Chondrocyte (in vitro differentiated cells): ENCODE results near the gene CCR6. TPM values are rescaled to one million over a fixed set of nuclear protein-coding genes. Genes with fewer than 3 reads are reported as not detected.

Source experiments
- DNase-seq: peaks from one replicate; pipeline ENCODE4 v3.0.0; 2021; ENCODE audit warnings: mixed read lengths, low spot score
- H3K27ac Mint-ChIP-seq: one replicate; pipeline ENCODE4 v1.8.0; 2021; ENCODE audit warnings: mild to moderate bottlenecking, moderate library complexity, mixed read lengths; ENCODE audit not compliant: unreplicated experiment
- H3K27me3 Mint-ChIP-seq: 2 replicates; pipeline ENCODE4 v1.8.0; 2021; ENCODE audit warnings: low read depth, mixed read lengths
- H3K36me3 Mint-ChIP-seq: 2 replicates; pipeline ENCODE4 v1.8.0; 2021; ENCODE audit warnings: low read depth, mixed read lengths
- H3K4me1 Mint-ChIP-seq: 2 replicates; pipeline ENCODE4 v1.8.0; 2021; ENCODE audit warnings: low read depth, mild to moderate bottlenecking, mixed read lengths
- H3K4me3 Mint-ChIP-seq: one replicate; pipeline ENCODE4 v1.8.0; 2021; ENCODE audit warnings: mild to moderate bottlenecking, moderate library complexity, mixed read lengths; ENCODE audit not compliant: unreplicated experiment
- H3K9me3 Mint-ChIP-seq: 2 replicates; pipeline ENCODE4 v1.8.0; 2021; ENCODE audit warnings: low read depth, mixed read lengths
- CTCF ChIP-seq: fragments of 200-600 bp; sonication (generic); IDR thresholded peaks from 2 replicates; pipeline ENCODE4 v1.5.0; 2021; ENCODE audit warnings: antibody characterized with exemption, mild to moderate bottlenecking, moderate library complexity
- total RNA-seq: library from RNA; stranded (reverse); gene quantifications from 3 replicates; pipeline ENCODE4 v1.2.1, GENCODE V29; 2021

Gene CCR6
- total RNA-seq, 1 donor from 2014 or later = not detected

- H3K27me3 Mint-ChIP-seq = peaks cover 30% of the 10 kb centered on the region
- DNase-seq = no peak
- no peak overlapping the region for H3K4me3 Mint-ChIP-seq
- H3K36me3 Mint-ChIP-seq = no peaks in the 10 kb centered on the region
- no peaks in the 10 kb centered on the region for H3K9me3 Mint-ChIP-seq
- H3K4me1 Mint-ChIP-seq = no peaks in the 10 kb centered on the region
- no peak for TF ChIP-seq CTCF
- H3K27ac Mint-ChIP-seq = no peak overlapping the region
These were observed 2.4 kb upstream of the CCR6 start for GRCh38 chr6:167120583-167120903.

- DNase-seq = no peak
- Mint-ChIP-seq H3K27ac (no peak overlapping the region), H3K4me1 (no peaks in the 10 kb centered on the region), H3K27me3 (peaks cover 22% of the 10 kb centered on the region), H3K9me3 (no peaks in the 10 kb centered on the region), H3K4me3 (no peak overlapping the region), H3K36me3 (no peaks in the 10 kb centered on the region)
- TF ChIP-seq CTCF = no peak
These were observed 1.5 kb upstream of the CCR6 start for GRCh38 chr6:167121335-167121841.

GRCh38 chr6:167122041-167122826 is 662 bp upstream of the CCR6 start:
- Mint-ChIP-seq H3K27me3 (peaks cover 23% of the 10 kb centered on the region), H3K4me3 (no peak overlapping the region), H3K36me3 (no peaks in the 10 kb centered on the region), H3K27ac (no peak overlapping the region), H3K9me3 (no peaks in the 10 kb centered on the region), H3K4me1 (no peaks in the 10 kb centered on the region)
- no peak for DNase-seq
- no peak for TF ChIP-seq CTCF

GRCh38 chr6:167124753-167125152 is 1.9 kb downstream of the CCR6 start:
- Mint-ChIP-seq H3K4me1 (no peaks in the 10 kb centered on the region), H3K36me3 (no peaks in the 10 kb centered on the region), H3K27ac (no peak overlapping the region), H3K4me3 (no peak overlapping the region), H3K27me3 (peaks cover 24% of the 10 kb centered on the region), H3K9me3 (no peaks in the 10 kb centered on the region)
- DNase-seq = no peak
- no peak for TF ChIP-seq CTCF

- H3K36me3 Mint-ChIP-seq = no peaks in the 10 kb centered on the region
- no peaks in the 10 kb centered on the region for H3K9me3 Mint-ChIP-seq
- TF ChIP-seq CTCF = no peak
- H3K4me1 Mint-ChIP-seq = no peaks in the 10 kb centered on the region
- H3K27me3 Mint-ChIP-seq = peaks cover 24% of the 10 kb centered on the region
- no peak for DNase-seq
- no peak overlapping the region for H3K27ac Mint-ChIP-seq
- no peak overlapping the region for H3K4me3 Mint-ChIP-seq
These were observed 2.5 kb downstream of the CCR6 start for GRCh38 chr6:167125410-167125809.
